H9 (cell line): Measurements from ENCODE around the gene PHOSPHO1. TPM values are rescaled to one million over a fixed set of nuclear protein-coding genes. Genes with fewer than 3 reads are reported as not detected.

Experiments
- DNase-seq: peaks from one replicate; pipeline ENCODE4 v3.0.0-alpha.2; 2017
- H2AFZ ChIP-seq: one replicate; pipeline ENCODE4 v1.6.1; 2013; ENCODE audit warnings: mild to moderate bottlenecking, low read length, control low read depth, moderate library complexity
- H2AK5ac ChIP-seq: 2 replicates; pipeline ENCODE4 v1.6.1; 2013; ENCODE audit warnings: low read length, control low read depth, mixed read lengths; ENCODE audit not compliant: insufficient read length
- H2BK120ac ChIP-seq: one replicate; pipeline ENCODE4 v1.6.1; 2013; ENCODE audit warnings: low read depth, mild to moderate bottlenecking, low read length, control low read depth, inconsistent platforms; ENCODE audit not compliant: poor library complexity, severe bottlenecking
- H2BK12ac ChIP-seq: 2 replicates; pipeline ENCODE4 v1.6.1; 2013; ENCODE audit warnings: low read length, control low read depth, mixed read lengths, low read depth; ENCODE audit not compliant: insufficient read length
- H2BK15ac ChIP-seq: 2 replicates; pipeline ENCODE4 v1.6.1; 2013; ENCODE audit warnings: low read depth, low read length, control low read depth
- H2BK20ac ChIP-seq: one replicate; pipeline ENCODE4 v1.6.1; 2013; ENCODE audit warnings: low read depth, mild to moderate bottlenecking, low read length, control low read depth, inconsistent platforms; ENCODE audit not compliant: poor library complexity, severe bottlenecking
- H2BK5ac ChIP-seq: 2 replicates; pipeline ENCODE4 v1.6.1; 2013; ENCODE audit warnings: low read length, control low read depth, mixed read lengths; ENCODE audit not compliant: insufficient read length
- H3K14ac ChIP-seq: 2 replicates; pipeline ENCODE4 v1.6.1; 2013; ENCODE audit warnings: low read length, control low read depth; ENCODE audit not compliant: insufficient read depth
- H3K18ac ChIP-seq: 2 replicates; pipeline ENCODE4 v1.6.1; 2013; ENCODE audit warnings: low read depth, mild to moderate bottlenecking, mixed read lengths, low read length, control low read depth; ENCODE audit not compliant: insufficient read length
- H3K23ac ChIP-seq: 2 replicates; pipeline ENCODE4 v1.6.1; 2013; ENCODE audit warnings: low read length, control low read depth, mixed read lengths, low read depth; ENCODE audit not compliant: insufficient read length
- H3K23me2 ChIP-seq: 2 replicates; pipeline ENCODE4 v1.6.1; 2013; ENCODE audit warnings: low read depth, mild to moderate bottlenecking, mixed read lengths, low read length, control low read depth; ENCODE audit not compliant: insufficient read length, poor library complexity, severe bottlenecking
- H3K27ac ChIP-seq: 2 replicates; pipeline ENCODE4 v1.5.1; 2013; ENCODE audit warnings: low read length, control low read depth, mixed read lengths, low read depth; ENCODE audit not compliant: insufficient read length
- H3K27me3 ChIP-seq: 2 replicates; pipeline ENCODE4 v1.6.1; 2013; ENCODE audit warnings: low read length, control low read depth, inconsistent platforms; ENCODE audit not compliant: insufficient read depth
- H3K4ac ChIP-seq: 2 replicates; pipeline ENCODE4 v1.6.1; 2013; ENCODE audit warnings: low read depth, mild to moderate bottlenecking, control low read depth, inconsistent platforms, low read length, moderate library complexity
- H3K4me1 ChIP-seq: 2 replicates; pipeline ENCODE4 v1.6.1; 2013; ENCODE audit warnings: low read length, control low read depth, inconsistent platforms; ENCODE audit not compliant: insufficient read depth
- H3K4me2 ChIP-seq: 2 replicates; pipeline ENCODE4 v1.6.1; 2013; ENCODE audit warnings: low read length, control low read depth, mixed read lengths; ENCODE audit not compliant: insufficient read length, insufficient read depth
- H3K56ac ChIP-seq: 2 replicates; pipeline ENCODE4 v1.6.1; 2013; ENCODE audit warnings: low read depth, mild to moderate bottlenecking, mixed read lengths, low read length, control low read depth; ENCODE audit not compliant: insufficient read length
- H3K79me1 ChIP-seq: 2 replicates; pipeline ENCODE4 v1.6.1; 2013; ENCODE audit warnings: low read depth, mild to moderate bottlenecking, moderate library complexity, low read length, control low read depth, inconsistent platforms; ENCODE audit not compliant: insufficient read depth, poor library complexity, severe bottlenecking
- H3K79me2 ChIP-seq: 2 replicates; pipeline ENCODE4 v1.6.1; 2013; ENCODE audit warnings: low read length, control low read depth, inconsistent platforms; ENCODE audit not compliant: insufficient read depth
- H3K9ac ChIP-seq: 2 replicates; pipeline ENCODE4 v1.6.1; 2013; ENCODE audit warnings: low read length, control low read depth, mixed read lengths; ENCODE audit not compliant: insufficient read length; ENCODE audit errors: extremely low read depth
- H3K9me3 ChIP-seq: one replicate; pipeline ENCODE4 v1.6.1; 2013; ENCODE audit warnings: low read depth, low read length, inconsistent platforms; ENCODE audit not compliant: control insufficient read depth
- H3T11ph ChIP-seq: one replicate; pipeline ENCODE4 v1.6.1; 2013; ENCODE audit warnings: mild to moderate bottlenecking, low read length, control low read depth, inconsistent platforms
- H4K20me1 ChIP-seq: one replicate; pipeline ENCODE4 v1.6.1; 2013; ENCODE audit not compliant: control insufficient read depth, insufficient read length, insufficient read depth
- H4K5ac ChIP-seq: 2 replicates; pipeline ENCODE4 v1.6.1; 2013; ENCODE audit warnings: low read depth, mild to moderate bottlenecking, mixed read lengths, low read length, control low read depth; ENCODE audit not compliant: insufficient read length
- H4K8ac ChIP-seq: replicated peaks from 2 replicates; pipeline ENCODE4 v1.6.1; 2013; ENCODE audit warnings: low read length, control low read depth, mixed read lengths, low read depth; ENCODE audit not compliant: insufficient read length
- H4K91ac ChIP-seq: 2 replicates; pipeline ENCODE4 v1.6.1; 2013; ENCODE audit warnings: low read depth, mild to moderate bottlenecking, moderate library complexity, mixed read lengths, low read length, control low read depth; ENCODE audit not compliant: insufficient read length
- H3K27ac Mint-ChIP-seq, 3 experiments: 2 replicates in 2 of 3; 3 replicates in 1 of 3; pipeline ENCODE4 v1.8.0; 2020 to 2021; ENCODE audit warnings: mixed read lengths in 3 of 3, mild to moderate bottlenecking in 1 of 3, moderate library complexity in 1 of 3
- H3K27me3 Mint-ChIP-seq: 2 replicates; pipeline ENCODE4 v1.8.0; 2021; ENCODE audit warnings: low read depth, mild to moderate bottlenecking, moderate library complexity, mixed read lengths
- H3K36me3 Mint-ChIP-seq, 3 experiments: 2 replicates in 2 of 3; 3 replicates in 1 of 3; pipeline ENCODE4 v1.8.0; 2020 to 2021; ENCODE audit warnings: low read depth in 3 of 3, mixed read lengths in 3 of 3; ENCODE audit not compliant: insufficient read depth in 1 of 3
- H3K4me1 Mint-ChIP-seq, 2 experiments: 2 replicates each; pipeline ENCODE4 v1.8.0; 2020; ENCODE audit warnings: mixed read lengths in 2 of 2
- H3K4me3 Mint-ChIP-seq, 2 experiments: 2 replicates in 1 of 2; 3 replicates in 1 of 2; pipeline ENCODE4 v1.8.0; 2020 to 2021; ENCODE audit warnings: mild to moderate bottlenecking in 2 of 2, mixed read lengths in 2 of 2, moderate library complexity in 1 of 2
- H3K9me3 Mint-ChIP-seq, 2 experiments: 2 replicates in 1 of 2; 3 replicates in 1 of 2; pipeline ENCODE4 v1.8.0; 2020; ENCODE audit warnings: mild to moderate bottlenecking in 2 of 2, mixed read lengths in 2 of 2, moderate library complexity in 1 of 2
- whole genome bisulfite sequencing: extraction: QIAGEN DNeasy Blood & Tissue Kit; methylation state at CpG from one replicate; pipeline ENCODE4 v1.1.7; 2013; ENCODE audit warnings: missing lambda C conversion rate, low lambda C conversion rate, mixed read lengths; ENCODE audit not compliant: insufficient read length; ENCODE audit errors: extremely low coverage; 5-methylcytosine and 5-hydroxymethylcytosine counted together
- total RNA-seq: library from RNA; stranded (reverse); gene quantifications from 2 replicates; pipeline ENCODE4 v1.2.1, GENCODE V29; 2021
- TF ChIP-seq, protein P1 (sequence below): fragments of 200-600 bp; sonication (generic); conservative IDR thresholded peaks from 3 replicates; pipeline ENCODE4 v1.8.0; 2021; ENCODE audit warnings: antibody characterized with exemption, mild to moderate bottlenecking

Gene PHOSPHO1
- total RNA-seq, 1 experiment from 2014 or later = 0.63 TPM

DNA sequence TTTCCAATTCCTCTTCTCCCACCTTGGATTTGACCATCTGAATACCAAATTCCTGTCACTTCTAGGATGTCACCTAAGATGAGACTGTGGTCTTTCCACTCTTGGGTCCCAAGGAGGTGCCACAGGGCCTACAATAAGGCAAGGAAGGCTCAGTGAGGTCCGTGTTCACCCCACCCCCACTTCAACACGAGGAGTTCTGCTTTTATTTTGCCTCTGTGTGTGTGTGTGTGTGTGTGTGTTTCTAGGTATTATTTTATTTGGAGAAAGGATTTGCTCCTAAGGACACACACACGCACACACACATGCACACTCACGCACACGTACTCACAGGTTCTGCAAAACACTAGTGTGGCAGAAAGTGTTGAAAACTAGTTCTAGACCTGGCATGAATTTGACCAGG, 24.5 kb upstream of the PHOSPHO1 start:
- H3K9ac ChIP-seq = no peak overlapping the region
- TF ChIP-seq, protein P1, sequence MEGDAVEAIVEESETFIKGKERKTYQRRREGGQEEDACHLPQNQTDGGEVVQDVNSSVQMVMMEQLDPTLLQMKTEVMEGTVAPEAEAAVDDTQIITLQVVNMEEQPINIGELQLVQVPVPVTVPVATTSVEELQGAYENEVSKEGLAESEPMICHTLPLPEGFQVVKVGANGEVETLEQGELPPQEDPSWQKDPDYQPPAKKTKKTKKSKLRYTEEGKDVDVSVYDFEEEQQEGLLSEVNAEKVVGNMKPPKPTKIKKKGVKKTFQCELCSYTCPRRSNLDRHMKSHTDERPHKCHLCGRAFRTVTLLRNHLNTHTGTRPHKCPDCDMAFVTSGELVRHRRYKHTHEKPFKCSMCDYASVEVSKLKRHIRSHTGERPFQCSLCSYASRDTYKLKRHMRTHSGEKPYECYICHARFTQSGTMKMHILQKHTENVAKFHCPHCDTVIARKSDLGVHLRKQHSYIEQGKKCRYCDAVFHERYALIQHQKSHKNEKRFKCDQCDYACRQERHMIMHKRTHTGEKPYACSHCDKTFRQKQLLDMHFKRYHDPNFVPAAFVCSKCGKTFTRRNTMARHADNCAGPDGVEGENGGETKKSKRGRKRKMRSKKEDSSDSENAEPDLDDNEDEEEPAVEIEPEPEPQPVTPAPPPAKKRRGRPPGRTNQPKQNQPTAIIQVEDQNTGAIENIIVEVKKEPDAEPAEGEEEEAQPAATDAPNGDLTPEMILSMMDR = no peak
- no peak overlapping the region for H2AFZ ChIP-seq
- no CpG with 5 or more reads among the region's 5 CpGs for WGBS
- peaks cover 2 to 4% of the 10 kb centered on the region in 2 experiments; a peak in 1 of 4 replicates for H3K4me1 Mint-ChIP-seq
- no peaks in the 10 kb centered on the region for H3K27me3 ChIP-seq
- no peak overlapping the region for H4K91ac ChIP-seq
- no peak overlapping the region for H3K4ac ChIP-seq
- H3K27ac ChIP-seq = no peak overlapping the region
- no peaks in the 10 kb centered on the region for H3K9me3 Mint-ChIP-seq
- H3K79me1 ChIP-seq = no peaks in the 10 kb centered on the region
- no peak overlapping the region for H3T11ph ChIP-seq
- no peak overlapping the region for H2BK5ac ChIP-seq
- peaks cover 13% of the 10 kb centered on the region for H3K27me3 Mint-ChIP-seq
- no peak for DNase-seq
- no peak overlapping the region for H4K8ac ChIP-seq
- H2BK20ac ChIP-seq = no peak overlapping the region
- no peaks in the 10 kb centered on the region for H3K9me3 ChIP-seq
- H3K18ac ChIP-seq = no peak overlapping the region
- H3K4me3 Mint-ChIP-seq = no peak overlapping the region
- H2AK5ac ChIP-seq = no peak overlapping the region
- H3K4me1 ChIP-seq = no peaks in the 10 kb centered on the region
- H4K5ac ChIP-seq = no peak overlapping the region
- H3K14ac ChIP-seq = no peak overlapping the region
- H2BK120ac ChIP-seq = no peak overlapping the region
- no peaks in the 10 kb centered on the region for H3K36me3 Mint-ChIP-seq
- H2BK12ac ChIP-seq = no peak overlapping the region
- H3K4me2 ChIP-seq = no peak overlapping the region
- no peaks in the 10 kb centered on the region for H3K79me2 ChIP-seq
- H4K20me1 ChIP-seq = no peaks in the 10 kb centered on the region
- no peaks in the 10 kb centered on the region for H3K23me2 ChIP-seq
- no peak overlapping the region for H3K56ac ChIP-seq
- no peak overlapping the region for H3K27ac Mint-ChIP-seq
- no peak overlapping the region for H3K23ac ChIP-seq
- H2BK15ac ChIP-seq = no peak overlapping the region
